Measurements from ENCODE around the gene MIA3. TPM values are rescaled to one million over a fixed set of nuclear protein-coding genes. Genes with fewer than 3 reads are reported as not detected.

Gene MIA3
- total RNA-seq, 1 donor from 2014 or later = 30.3 TPM

- DNase-seq (ENCODE audit: low read depth, low spot score) = no peak
These were observed 1.1 kb downstream of the MIA3 start for GRCh38 chr1:222618880-222619596.

GRCh38 chr1:222620566-222620965 is 2.7 kb downstream of the MIA3 start:
- no peak for DNase-seq (ENCODE audit: low read depth, low spot score)

GRCh38 chr1:222622765-222623164 is 4.9 kb downstream of the MIA3 start:
- no peak for DNase-seq (ENCODE audit: low read depth, low spot score)

GRCh38 chr1:222623458-222623857 is 5.6 kb downstream of the MIA3 start:
- no peak for DNase-seq (ENCODE audit: low read depth, low spot score)

GRCh38 chr1:222624214-222624613 is 6.3 kb downstream of the MIA3 start:
- DNase-seq (ENCODE audit: low read depth, low spot score) = no peak

GRCh38 chr1:222627232-222627631 is 9.3 kb downstream of the MIA3 start:
- peak; percentile 51 for DNase-seq (ENCODE audit: low read depth, low spot score)

- no peak for DNase-seq (ENCODE audit: low read depth, low spot score)
These were observed 12.1 kb downstream of the MIA3 start for GRCh38 chr1:222629921-222630535.

- no peak for DNase-seq (ENCODE audit: low read depth, low spot score)
These were observed 13.8 kb downstream of the MIA3 start for GRCh38 chr1:222631611-222632208.

GRCh38 chr1:222632749-222633148 is 14.9 kb downstream of the MIA3 start:
- DNase-seq (ENCODE audit: low read depth, low spot score) = no peak

- DNase-seq (ENCODE audit: low read depth, low spot score) = peak; percentile 74
These were observed 16.5 kb downstream of the MIA3 start for GRCh38 chr1:222634180-222635013.

GRCh38 chr1:222641269-222641948 is 23.5 kb downstream of the MIA3 start:
- no peak for DNase-seq (ENCODE audit: low read depth, low spot score)

GRCh38 chr1:222642468-222642867 is 24.6 kb downstream of the MIA3 start:
- no peak for DNase-seq (ENCODE audit: low read depth, low spot score)

- DNase-seq (ENCODE audit: low read depth, low spot score) = no peak
These were observed 25.7 kb downstream of the MIA3 start for GRCh38 chr1:222643606-222643937.

- peak; percentile 97 for DNase-seq (ENCODE audit: low read depth, low spot score)
These were observed 26.2 kb downstream of the MIA3 start for GRCh38 chr1:222643938-222644635.

- DNase-seq (ENCODE audit: low read depth, low spot score) = no peak
These were observed 26.7 kb downstream of the MIA3 start for GRCh38 chr1:222644636-222644980.

GRCh38 chr1:222652676-222653075 is 34.8 kb downstream of the MIA3 start:
- DNase-seq (ENCODE audit: low read depth, low spot score) = no peak

GRCh38 chr1:222653178-222653827 is 35.4 kb downstream of the MIA3 start:
- no peak for DNase-seq (ENCODE audit: low read depth, low spot score)

- DNase-seq (ENCODE audit: low read depth, low spot score) = peak; percentile 49
These were observed 37.0 kb downstream of the MIA3 start for GRCh38 chr1:222654849-222655248.

- DNase-seq (ENCODE audit: low read depth, low spot score) = no peak
These were observed 38.7 kb downstream of the MIA3 start for GRCh38 chr1:222656391-222657155.

GRCh38 chr1:222657899-222658298 is 40.0 kb downstream of the MIA3 start:
- DNase-seq (ENCODE audit: low read depth, low spot score) = no peak
